HCT116 (cell line): ENCODE results near the gene GPRC5A. TPM values are rescaled to one million over a fixed set of nuclear protein-coding genes. Genes with fewer than 3 reads are reported as not detected.

Experiments used
- ATAC-seq: fragments of 200-7000 bp; cut with Tn5 transposase; 2 replicates; pipeline ENCODE4 v1.9.1; 2020; ENCODE audit warnings: mild to moderate bottlenecking, moderate library complexity
- BruUV-seq: library from RNA; stranded (reverse); fragments of 400-500 nt; replicated peaks from 2 replicates; lab custom pipeline; 2021; lab: Mats Ljungman, UMichigan
- CTCF ChIA-PET: fragments of 300-600 bp; sonication (Branson Sonifier 250); formaldehyde crosslinking; loops from one replicate; lab custom pipeline; 2021; ENCODE audit warnings: antibody characterized with exemption; lab: Charles Lee
- POLR2A ChIA-PET: fragments of 300-600, 350-600 bp; sonication (Branson Sonifier 250); formaldehyde crosslinking; loops from one replicate; lab custom pipeline; 2021; ENCODE audit warnings: antibody characterized with exemption; lab: Charles Lee
- RAD21 ChIA-PET, 2 experiments: fragments of 300-600 bp; sonication (Branson Sonifier 250); formaldehyde crosslinking; loops; one replicate each; lab custom pipeline; 2023; ENCODE audit warnings: low total read pairs in 2 of 2; ENCODE audit not compliant: uncharacterized antibody in 2 of 2, unreplicated experiment in 2 of 2, low non-redundant PET in 1 of 2; lab: Charles Lee
- DNase-seq: peaks from one replicate; pipeline ENCODE4 v3.0.0-alpha.2; 2010; ENCODE audit warnings: low read depth, low spot score
- H2AFZ ChIP-seq: fragments of 200-600 bp; shearing (Covaris generic), sonication (generic); 2 replicates; pipeline ENCODE4 v1.6.1; 2017; ENCODE audit warnings: low read depth, mixed run types, mixed read lengths, antibody characterized with exemption, low read length; ENCODE audit not compliant: poor library complexity, severe bottlenecking
- H3K27ac ChIP-seq: 2 replicates; pipeline ENCODE4 v1.5.1; 2012; ENCODE audit warnings: low read depth, low read length
- H3K27me3 ChIP-seq: fragments of 200-600 bp; sonication (generic); 2 replicates; pipeline ENCODE4 v1.6.1; 2016; ENCODE audit warnings: mixed run types, low read length, mixed read lengths; ENCODE audit not compliant: insufficient read depth
- H3K36me3 ChIP-seq, 2 experiments: fragments of 200-500 bp in 1 of 2; fragments of 200-600 bp in 1 of 2; sonication (Bioruptor generic) in 1 of 2; sonication (generic) in 1 of 2; 2 replicates each; pipeline versions ENCODE4 v1.5.1 to v1.6.1; 2014 to 2016; ENCODE audit warnings: low read length in 2 of 2, inconsistent platforms in 1 of 2, mixed read lengths in 1 of 2, mixed run types in 1 of 2; ENCODE audit not compliant: insufficient read depth in 2 of 2, control insufficient read depth in 1 of 2
- H3K4me1 ChIP-seq, 2 experiments: fragments of 200-600 bp in 1 of 2; sonication (generic) in 1 of 2; 2 replicates each; pipeline versions ENCODE4 v1.5.1 to v1.6.1; 2012 to 2017; ENCODE audit warnings: low read length in 2 of 2, inconsistent platforms in 1 of 2, mild to moderate bottlenecking in 1 of 2, mixed read lengths in 1 of 2, mixed run types in 1 of 2, moderate library complexity in 1 of 2; ENCODE audit not compliant: insufficient read depth in 2 of 2, control insufficient read depth in 1 of 2
- H3K4me2 ChIP-seq: fragments of 200-600 bp; sonication (generic); 2 replicates; pipeline ENCODE4 v1.6.1; 2017; ENCODE audit warnings: mixed run types, low read length, mixed read lengths
- H3K4me3 ChIP-seq, 2 experiments: fragments of 200-600 bp in 1 of 2; sonication (generic) in 1 of 2; replicated peaks in 1 of 2; 2 replicates each; pipeline ENCODE4 v1.5.1; 2011 to 2016; ENCODE audit warnings: low read length in 2 of 2, control low read depth in 1 of 2, low read depth in 1 of 2, mild to moderate bottlenecking in 1 of 2, mixed read lengths in 1 of 2, mixed run types in 1 of 2
- H3K79me2 ChIP-seq: fragments of 200-600 bp; sonication (generic); 2 replicates; pipeline ENCODE4 v1.6.1; 2017; ENCODE audit warnings: mild to moderate bottlenecking, mixed run types, low read length, moderate library complexity, mixed read lengths; ENCODE audit not compliant: insufficient read depth
- H3K9ac ChIP-seq: fragments of 200-600 bp; sonication (generic); 2 replicates; pipeline ENCODE4 v1.6.1; 2016; ENCODE audit warnings: low read length, mixed read lengths
- H3K9me2 ChIP-seq: fragments of 200-600 bp; sonication (generic), shearing (Covaris generic); 2 replicates; pipeline ENCODE4 v1.6.1; 2017; ENCODE audit warnings: mixed run types, mild to moderate bottlenecking, moderate library complexity; ENCODE audit not compliant: insufficient read depth
- H3K9me3 ChIP-seq, 2 experiments: fragments of 200-500 bp in 1 of 2; fragments of 200-600 bp in 1 of 2; sonication (Bioruptor generic) in 1 of 2; sonication (generic) in 1 of 2; 2 replicates each; pipeline ENCODE4 v1.6.1; 2014 to 2017; ENCODE audit warnings: low read length in 2 of 2, mixed read lengths in 2 of 2, inconsistent platforms in 1 of 2, low read depth in 1 of 2, mild to moderate bottlenecking in 1 of 2, mixed run types in 1 of 2, moderate library complexity in 1 of 2; ENCODE audit not compliant: control insufficient read depth in 1 of 2, insufficient read depth in 1 of 2
- H4K20me1 ChIP-seq: fragments of 200-600 bp; sonication (generic), shearing (Covaris generic); 2 replicates; pipeline ENCODE4 v1.6.1; 2017; ENCODE audit warnings: mixed run types, mild to moderate bottlenecking, moderate library complexity; ENCODE audit not compliant: insufficient read depth
- ATF3 ChIP-seq: IDR thresholded peaks from 2 replicates; pipeline ENCODE4 v1.6.1; 2012
- CBX3 ChIP-seq: IDR thresholded peaks from 2 replicates; pipeline ENCODE4 v1.6.1; 2012; ENCODE audit warnings: low read depth
- CEBPB ChIP-seq: IDR thresholded peaks from 2 replicates; pipeline ENCODE4 v1.6.1; 2012; ENCODE audit warnings: low read depth
- CTCF ChIP-seq, 3 experiments: fragments of 200-600 bp in 1 of 3; sonication (generic) in 1 of 3; IDR thresholded peaks in 2 of 3; conservative IDR thresholded peaks in 1 of 3; 2 replicates each; pipeline ENCODE4 v1.5.1; 2012 to 2017; ENCODE audit warnings: low read depth in 2 of 3, low read length in 2 of 3, antibody characterized with exemption in 1 of 3, borderline replicate concordance in 1 of 3, control low read depth in 1 of 3, mild to moderate bottlenecking in 1 of 3, mixed read lengths in 1 of 3, mixed run types in 1 of 3, moderate library complexity in 1 of 3; ENCODE audit not compliant: insufficient read depth in 1 of 3
- EGR1 ChIP-seq: IDR thresholded peaks from 2 replicates; pipeline ENCODE4 v1.6.1; 2012; ENCODE audit warnings: low read depth
- ELF1 ChIP-seq: IDR thresholded peaks from 2 replicates; pipeline ENCODE4 v1.6.1; 2012; ENCODE audit warnings: low read depth, borderline replicate concordance
- EZH2 ChIP-seq: fragments of 200-600 bp; sonication (generic); IDR thresholded peaks from 2 replicates; pipeline ENCODE4 v1.6.1; 2017; ENCODE audit warnings: antibody characterized with exemption, mixed run types
- EZH2phosphoT487 ChIP-seq: fragments of 200-600 bp; IDR thresholded peaks from 2 replicates; pipeline ENCODE4 v1.6.1; 2018; ENCODE audit warnings: antibody characterized with exemption, borderline replicate concordance
- JUND ChIP-seq: IDR thresholded peaks from 2 replicates; pipeline ENCODE4 v1.6.1; 2012
- MAX ChIP-seq: IDR thresholded peaks from 2 replicates; pipeline ENCODE4 v1.6.1; 2012
- POLR2A ChIP-seq: IDR thresholded peaks from 2 replicates; pipeline ENCODE4 v1.7.0; 2011; ENCODE audit warnings: borderline replicate concordance; ENCODE audit not compliant: insufficient read depth, insufficient read length; ENCODE audit errors: extremely low read depth
- POLR2AphosphoS5 ChIP-seq: IDR thresholded peaks from 2 replicates; pipeline ENCODE4 v1.6.1; 2011; ENCODE audit warnings: mild to moderate bottlenecking, low read depth, low read length, moderate library complexity
- RAD21 ChIP-seq: IDR thresholded peaks from 2 replicates; pipeline ENCODE4 v1.6.1; 2012; ENCODE audit warnings: low read depth, mild to moderate bottlenecking
- SP1 ChIP-seq: IDR thresholded peaks from 2 replicates; pipeline ENCODE4 v1.6.1; 2012; ENCODE audit warnings: low read depth
- SRF ChIP-seq: IDR thresholded peaks from 2 replicates; pipeline ENCODE4 v1.6.1; 2012; ENCODE audit warnings: low read depth
- TCF7L2 ChIP-seq: IDR thresholded peaks from 2 replicates; pipeline ENCODE4 v1.7.0; 2011; ENCODE audit warnings: borderline replicate concordance, inconsistent platforms; ENCODE audit not compliant: insufficient read depth, insufficient read length; ENCODE audit errors: extremely low read depth
- YY1 ChIP-seq: IDR thresholded peaks from 2 replicates; pipeline ENCODE4 v1.6.1; 2011; ENCODE audit warnings: low read length, low read depth, moderate library complexity, mild to moderate bottlenecking; ENCODE audit not compliant: insufficient replicate concordance; ENCODE audit errors: extremely low read depth
- ZNF274 ChIP-seq: fragments of 200-500 bp; sonication (Bioruptor generic); IDR thresholded peaks from 2 replicates; pipeline ENCODE4 v1.6.1; 2014; ENCODE audit warnings: mild to moderate bottlenecking, low read depth, low read length, inconsistent platforms
- intact Hi-C: fragments of 100-400 bp; cut with micrococcal nuclease; formaldehyde crosslinking; loops from 2 replicates; pipeline ENCODE4 v1.10.0; 2022
- total RNA-seq: library from RNA; stranded (reverse); gene quantifications from one replicate; pipeline ENCODE4 v1.2.1, GENCODE V29; 2021; ENCODE audit not compliant: unreplicated experiment

Gene GPRC5A
- total RNA-seq, 1 experiment from 2014 or later = 305 TPM

- Histone ChIP-seq H2AFZ (no peak overlapping the region), H3K9me3 (no peaks in the 10 kb centered on the region), H4K20me1 (no peaks in the 10 kb centered on the region), H3K27me3 (no peaks in the 10 kb centered on the region), H3K4me1 (no peaks in the 10 kb centered on the region), H3K9ac (no peak overlapping the region), H3K4me3 (no peak overlapping the region), H3K4me2 (no peak overlapping the region), H3K36me3 (no peaks in the 10 kb centered on the region), H3K9me2 (no peaks in the 10 kb centered on the region), H3K79me2 (no peaks in the 10 kb centered on the region), H3K27ac (no peak overlapping the region)
- ATAC-seq (no peak), DNase-seq (no peak)
- RAD21 ChIA-PET = no interaction called here
- intact Hi-C loops = no loop called here
- no peak for TF ChIP-seq EZH2phosphoT487
- no peak for TF ChIP-seq POLR2A
- CTCF ChIA-PET = no interaction called here
- BruUV-seq = no TSS peak
- POLR2A ChIA-PET = no interaction called here
Observed at GRCh38 chr12:12941450-12942350, 50.3 kb downstream of the GPRC5A start.

GRCh38 chr12:12943586-12944260 is 52.4 kb downstream of the GPRC5A start:
- H3K9ac ChIP-seq = no peak overlapping the region
- H4K20me1 ChIP-seq = no peaks in the 10 kb centered on the region
- TF ChIP-seq SRF (no peak), YY1 (no peak), EGR1 (no peak), ELF1 (no peak), MAX (no peak), TCF7L2 (no peak), EZH2 (no peak), POLR2AphosphoS5 (no peak), EZH2phosphoT487 (no peak), JUND (no peak), ZNF274 (no peak), CTCF (IDR thresholded peaks at IDR 0.05 in 2 of 3, conservative IDR thresholded peaks at IDR 0.05 in 1 of 3; ENCODE audit: borderline replicate concordance in 1 of 3, insufficient read depth in 1 of 3, low read depth in 2 of 3, low read length in 2 of 3) (no peak), ATF3 (no peak), RAD21 (no peak), CBX3 (no peak), CEBPB (no peak), SP1 (no peak)
- BruUV-seq = no TSS peak
- H3K27ac ChIP-seq = no peak overlapping the region
- no peaks in the 10 kb centered on the region for H3K9me2 ChIP-seq
- ATAC-seq (no peak), DNase-seq (no peak)
- H3K4me2 ChIP-seq = no peak overlapping the region
- ChIA-PET CTCF (no interaction called here), RAD21 (no interaction called here), POLR2A (interaction anchor here (1.4 kb wide), 1 partner anchor 28 kb away, joined by 3 read pairs; no protein-coding TSS in a partner anchor)
- H2AFZ ChIP-seq = no peak overlapping the region
- no peaks in the 10 kb centered on the region for H3K9me3 ChIP-seq
- intact Hi-C loops = no loop called here
- H3K4me1 ChIP-seq = no peaks in the 10 kb centered on the region
- no peaks in the 10 kb centered on the region for H3K27me3 ChIP-seq
- no peak overlapping the region for H3K4me3 ChIP-seq
- H3K79me2 ChIP-seq = no peaks in the 10 kb centered on the region
- no peaks in the 10 kb centered on the region for H3K36me3 ChIP-seq
